Islet of Langerhans (tissue), 1 donor: ENCODE data around the gene KLHL35.
"Not testable (repeated sequence)": the region's sequence is repeated elsewhere in the genome, so short reads cannot be mapped to it uniquely, and the experiment has no call there.

ENCODE experiments used
- FAIRE-seq: peaks from one replicate; lab custom pipeline; 2011; peaks lifted over from hg19 to GRCh38; lab: Jason Lieb, UNC

The KLHL35 gene

GRCh38 chr11:75423721-75424120 lies 9.3 kb downstream of the KLHL35 start:
- FAIRE-seq = no peak

- FAIRE-seq = peak; percentile 79
Observed at GRCh38 chr11:75422248-75423231, 10.5 kb downstream of the KLHL35 start.

- no peak for FAIRE-seq
Observed at GRCh38 chr11:75421902-75422247, 11.1 kb downstream of the KLHL35 start.

- FAIRE-seq = no peak
Observed at GRCh38 chr11:75421035-75421602, 11.9 kb downstream of the KLHL35 start.

- FAIRE-seq = no peak
Observed at GRCh38 chr11:75420224-75421034, 12.6 kb downstream of the KLHL35 start.

GRCh38 chr11:75413864-75414263 lies 19.1 kb downstream of the KLHL35 start:
- no peak for FAIRE-seq

GRCh38 chr11:75413146-75413545 lies 19.9 kb downstream of the KLHL35 start:
- not testable (repeated sequence) for FAIRE-seq

GRCh38 chr11:75409971-75410370 lies 23.0 kb downstream of the KLHL35 start:
- not testable (repeated sequence) for FAIRE-seq

GRCh38 chr11:75408957-75409219 lies 24.1 kb downstream of the KLHL35 start:
- no peak for FAIRE-seq

- no peak for FAIRE-seq
Observed at GRCh38 chr11:75406338-75406777, 26.6 kb downstream of the KLHL35 start.

- FAIRE-seq = no peak
Observed at GRCh38 chr11:75403983-75404658, 28.9 kb downstream of the KLHL35 start.

GRCh38 chr11:75403037-75403436 lies 30.0 kb downstream of the KLHL35 start:
- FAIRE-seq = no peak

- FAIRE-seq = no peak
Observed at GRCh38 chr11:75402002-75402773, 30.8 kb downstream of the KLHL35 start.

- FAIRE-seq = no peak
Observed at GRCh38 chr11:75400146-75400865, 32.7 kb downstream of the KLHL35 start.

- no peak for FAIRE-seq
Observed at GRCh38 chr11:75399344-75400145, 33.5 kb downstream of the KLHL35 start, which contains the start of gene RPS3. TSS of gene RPS3 (plus strand) at chr11:75399518. CDS start at chr11:75399548, 30 bp downstream.

- no peak for FAIRE-seq
Observed at GRCh38 chr11:75398906-75399305, 34.1 kb downstream of the KLHL35 start.

GRCh38 chr11:75394085-75394840 lies 38.7 kb downstream of the KLHL35 start:
- FAIRE-seq = no peak

GRCh38 chr11:75389925-75390324 lies 43.1 kb downstream of the KLHL35 start:
- no peak for FAIRE-seq

- no peak for FAIRE-seq
Observed at GRCh38 chr11:75389276-75389605, 43.8 kb downstream of the KLHL35 start.
